Stomach (tissue), 9 donors: ENCODE measurements around the gene XIRP2. TPM values are rescaled to one million over a fixed set of nuclear protein-coding genes. Genes with fewer than 3 reads are reported as not detected.

Experiments used
- DNase-seq, 2 donors: peaks; one replicate each; pipeline versions ENCODE4 v3.0.0 to v3.0.0-alpha.2; 2013 to 2019
- H3K27ac ChIP-seq, 5 donors: fragments of 200-600 bp in 4 of 5; sonication (generic) in 4 of 5; one replicate each; pipeline ENCODE4 v1.5.1; 2013 to 2019; ENCODE audit warnings: mild to moderate bottlenecking in 1 of 5, moderate library complexity in 1 of 5
- H3K27me3 ChIP-seq, 3 donors: fragments of 200-600 bp; sonication (generic); one replicate each; pipeline ENCODE4 v1.5.1; 2017 to 2019; ENCODE audit warnings: mixed run types in 1 of 3
- H3K36me3 ChIP-seq, 4 donors: fragments of 200-600 bp; sonication (generic); 1 replicate in 3 of 4; 2 replicates in 1 of 4; pipeline ENCODE4 v1.5.1; 2016 to 2019
- H3K4me1 ChIP-seq, 4 donors: fragments of 200-600 bp; sonication (generic); one replicate each; pipeline ENCODE4 v1.5.1; 2016 to 2019
- H3K4me3 ChIP-seq, 4 donors: fragments of 200-600 bp; sonication (generic) in 3 of 4; one replicate each; pipeline ENCODE4 v1.5.1; 2016 to 2019; ENCODE audit warnings: mild to moderate bottlenecking in 1 of 4
- H3K9me3 ChIP-seq, 4 donors: fragments of 200-600 bp; sonication (generic); one replicate each; pipeline ENCODE4 v1.5.1; 2016 to 2019
- CTCF ChIP-seq, 7 experiments: fragments of 450-650 bp in 4 of 7; fragments of 200-600 bp in 3 of 7; sonication (generic) in 3 of 7; IDR thresholded peaks; one replicate each; pipeline ENCODE4 v1.5.1; 2016 to 2019; ENCODE audit warnings: antibody characterized with exemption in 7 of 7, control low read depth in 2 of 7, mild to moderate bottlenecking in 1 of 7
- EP300 ChIP-seq: sonication (generic); formaldehyde crosslinking; IDR thresholded peaks from one replicate; pipeline ENCODE4 v1.6.1; 2017; ENCODE audit warnings: antibody characterized with exemption
- POLR2A ChIP-seq, 4 donors: fragments of 450-650 bp; IDR thresholded peaks; one replicate each; pipeline ENCODE4 v1.6.1; 2016; ENCODE audit warnings: antibody characterized with exemption in 4 of 4, control low read depth in 2 of 4, mild to moderate bottlenecking in 1 of 4, moderate library complexity in 1 of 4
- POLR2AphosphoS5 ChIP-seq, 3 donors: sonication (generic); formaldehyde crosslinking; IDR thresholded peaks; one replicate each; pipeline ENCODE4 v1.6.1; 2016; ENCODE audit warnings: antibody characterized with exemption in 3 of 3
- WGBS, 5 donors: extraction: QIAGEN DNeasy Blood & Tissue Kit in 3 of 5; methylation state at CpG; one replicate each; pipeline versions ENCODE4 v1.1.5 to v1.1.7; 2013 to 2018; 5-methylcytosine and 5-hydroxymethylcytosine counted together
- intact Hi-C: fragments of 100-400 bp; cut with DNase I; formaldehyde crosslinking; loops from one replicate; pipeline ENCODE4 v1.15.1; 2023; ENCODE audit warnings: low total_unique reads
- polyA plus RNA-seq, 3 donors: library from polyadenylated mRNA; stranded (reverse); fragments of 200-250 nt; gene quantifications; one replicate each; pipeline ENCODE4 v1.2.3, GENCODE V29; 2013
- total RNA-seq, 5 donors: library from RNA; depleted of rRNA; stranded (reverse); fragments of >200 nt; gene quantifications; one replicate each; pipeline versions ENCODE4 v1.1.0 to v1.2.3, GENCODE V29; 2014 to 2016
- donor health status: healthy with polysubstance abuse.
- donor health status: Bipolar disorder and iron deficiency.
- donor health status: healthy.

The XIRP2 gene
- total and polyA plus RNA-seq, 8 donors: 0.10 to 3.2 (median 0.19) TPM; not detected in 4

GRCh38 chr2:166969486-166969885, 81.2 kb downstream of the XIRP2 start:
- Histone ChIP-seq H3K9me3 (no peaks in the 10 kb centered on the region), H3K27me3 (no peaks in the 10 kb centered on the region), H3K4me3 (no peak overlapping the region), H3K36me3 (no peaks in the 10 kb centered on the region), H3K27ac (no peak overlapping the region), H3K4me1 (no peaks in the 10 kb centered on the region)
- no peak for DNase-seq
- TF ChIP-seq POLR2AphosphoS5 (IDR thresholded peaks at IDR 0.05): no peak
- no peak for TF ChIP-seq CTCF (IDR thresholded peaks at IDR 0.05)
- no peak for TF ChIP-seq EP300
- TF ChIP-seq POLR2A (IDR thresholded peaks at IDR 0.05): no peak
- WGBS, 5 donors: 57 to 83% (median 75%) methylated on average over 2 of the region's 2 CpGs
- intact Hi-C loops: no loop called here

GRCh38 chr2:166972002-166972401, 83.7 kb downstream of the XIRP2 start:
- TF ChIP-seq EP300 (no peak), POLR2AphosphoS5 (IDR thresholded peaks at IDR 0.05) (no peak), CTCF (IDR thresholded peaks at IDR 0.05) (no peak), POLR2A (IDR thresholded peaks at IDR 0.05) (no peak)
- intact Hi-C loops: no loop called here
- Histone ChIP-seq H3K9me3 (no peaks in the 10 kb centered on the region), H3K4me3 (no peak overlapping the region), H3K36me3 (no peaks in the 10 kb centered on the region), H3K27me3 (no peaks in the 10 kb centered on the region), H3K27ac (no peak overlapping the region), H3K4me1 (no peaks in the 10 kb centered on the region)
- 71 to 86% (median 75%) methylated on average over 4 of the region's 4 CpGs for WGBS, 5 donors
- no peak for DNase-seq

- intact Hi-C loops: no loop called here
- no peaks in the 10 kb centered on the region for H3K9me3 ChIP-seq
Measured at GRCh38 chr2:166972418-166972817, 84.1 kb downstream of the XIRP2 start.

GRCh38 chr2:166984188-166984587, 95.9 kb downstream of the XIRP2 start:
- peaks cover 0 to 22% (median 10%) of the 10 kb centered on the region in 4 donors for H3K9me3 ChIP-seq
- H3K27ac ChIP-seq: no peak overlapping the region
- H3K27me3 ChIP-seq: no peaks in the 10 kb centered on the region
- TF ChIP-seq EP300 (no peak), POLR2AphosphoS5 (IDR thresholded peaks at IDR 0.05) (no peak), POLR2A (IDR thresholded peaks at IDR 0.05) (no peak), CTCF (IDR thresholded peaks at IDR 0.05) (no peak)
- DNase-seq: no peak
- intact Hi-C loops: no loop called here
- H3K4me1 ChIP-seq: no peaks in the 10 kb centered on the region
- no peak overlapping the region for H3K4me3 ChIP-seq
- H3K36me3 ChIP-seq: no peaks in the 10 kb centered on the region

More at GRCh38 chr2:166972418-166972817, 84.1 kb downstream of the XIRP2 start:
- H3K4me3 ChIP-seq: no peak overlapping the region
- no peak for TF ChIP-seq EP300
- TF ChIP-seq POLR2AphosphoS5 (IDR thresholded peaks at IDR 0.05): no peak
- TF ChIP-seq POLR2A (IDR thresholded peaks at IDR 0.05): no peak
- TF ChIP-seq CTCF (IDR thresholded peaks at IDR 0.05): no peak
- no peaks in the 10 kb centered on the region for H3K36me3 ChIP-seq
- no peak overlapping the region for H3K27ac ChIP-seq
- no peaks in the 10 kb centered on the region for H3K27me3 ChIP-seq
- H3K4me1 ChIP-seq: no peaks in the 10 kb centered on the region
- no peak for DNase-seq

- DNase-seq: no peak
Measured at GRCh38 chr2:166984797-166985196, 96.5 kb downstream of the XIRP2 start.

More at GRCh38 chr2:166984797-166985196, 96.5 kb downstream of the XIRP2 start:
- H3K27me3 ChIP-seq: no peaks in the 10 kb centered on the region
- H3K9me3 ChIP-seq: peaks cover 0 to 16% (median 9%) of the 10 kb centered on the region in 4 donors
- intact Hi-C loops: no loop called here
- H3K4me1 ChIP-seq: no peaks in the 10 kb centered on the region
- TF ChIP-seq CTCF (IDR thresholded peaks at IDR 0.05): no peak
- H3K36me3 ChIP-seq: no peaks in the 10 kb centered on the region
- no peak overlapping the region for H3K4me3 ChIP-seq
- no peak overlapping the region for H3K27ac ChIP-seq
